ENCODE data around the gene OR8H1. TPM values are rescaled to one million over a fixed set of nuclear protein-coding genes. Genes with fewer than 3 reads are reported as not detected.

OR8H1 gene
- total and polyA plus RNA-seq, 2 experiments from 2014 or later = not detected

GRCh38 chr11:56331861-56332491 is 39.9 kb upstream of the OR8H1 start:
- no peaks in the 10 kb centered on the region for H3K9me2 ChIP-seq (replicated peaks; ENCODE audit: insufficient read depth)

GRCh38 chr11:56314844-56315243 is 22.8 kb upstream of the OR8H1 start, which contains the start of gene OR8K3:
Gene OR8K3 (plus strand): TSS chr11:56315144. CDS start chr11:56318307, 3,163 bp downstream.
- no peaks in the 10 kb centered on the region for H3K9me2 ChIP-seq (replicated peaks; ENCODE audit: insufficient read depth)
- no peaks in the 10 kb centered on the region for H3K79me2 ChIP-seq
- H3K9me3 ChIP-seq (ENCODE audit: low read depth) = no peaks in the 10 kb centered on the region
- H3K36me3 ChIP-seq (replicated peaks; ENCODE audit: insufficient read depth, low read depth) = no peaks in the 10 kb centered on the region
- TF ChIP-seq EZH2phosphoT487 (IDR thresholded peaks at IDR 0.05; ENCODE audit: low read depth, severe bottlenecking, unreplicated experiment) (no peak), CTCF (IDR thresholded peaks at IDR 0.05; ENCODE audit: poor library complexity) (no peak)
- no peaks in the 10 kb centered on the region for H3K27me3 ChIP-seq
- H3K4me2 ChIP-seq = no peak within 1 kb of the TSS
- H3K27ac ChIP-seq = no peak within 1 kb of the TSS
- H3K4me3 ChIP-seq = no peak within 1 kb of the TSS
- no peak within 1 kb of the TSS for H2AFZ ChIP-seq
- H4K20me1 ChIP-seq (ENCODE audit: insufficient read depth, poor library complexity, severe bottlenecking) = no peaks in the 10 kb centered on the region
- H3K4me1 ChIP-seq (ENCODE audit: insufficient read depth) = no peaks in the 10 kb centered on the region
- DNase-seq (ENCODE audit: low spot score) = no peak

More at GRCh38 chr11:56331861-56332491, 39.9 kb upstream of the OR8H1 start:
- Histone ChIP-seq H4K20me1 (ENCODE audit: insufficient read depth, poor library complexity, severe bottlenecking) (no peaks in the 10 kb centered on the region), H3K36me3 (replicated peaks; ENCODE audit: insufficient read depth, low read depth) (no peaks in the 10 kb centered on the region), H3K9me3 (ENCODE audit: low read depth) (no peaks in the 10 kb centered on the region), H3K79me2 (no peaks in the 10 kb centered on the region), H3K4me3 (no peak overlapping the region), H3K4me2 (no peak overlapping the region), H3K27me3 (no peaks in the 10 kb centered on the region), H3K27ac (no peak overlapping the region), H3K4me1 (ENCODE audit: insufficient read depth) (no peaks in the 10 kb centered on the region), H2AFZ (no peak overlapping the region)
- no peak for DNase-seq (ENCODE audit: low spot score)
- WGBS (ENCODE audit: low lambda C conversion rate, missing lambda C conversion rate) = 96% methylated on average over 20 of the region's 34 CpGs
- TF ChIP-seq CTCF (IDR thresholded peaks at IDR 0.05; ENCODE audit: poor library complexity) (no peak), EZH2phosphoT487 (IDR thresholded peaks at IDR 0.05; ENCODE audit: low read depth, severe bottlenecking, unreplicated experiment) (no peak), EZH2 (IDR thresholded peaks at IDR 0.05; ENCODE audit: borderline replicate concordance) (no peak)

GRCh38 chr11:56307836-56308235 is 15.8 kb upstream of the OR8H1 start:
- H3K27me3 ChIP-seq = no peaks in the 10 kb centered on the region
- no peak overlapping the region for H3K27ac ChIP-seq
- no peak overlapping the region for H3K4me3 ChIP-seq
- no peaks in the 10 kb centered on the region for H4K20me1 ChIP-seq (ENCODE audit: insufficient read depth, poor library complexity, severe bottlenecking)
- H2AFZ ChIP-seq = no peak overlapping the region
- 91% methylated on average over 3 of the region's 3 CpGs for WGBS (ENCODE audit: low lambda C conversion rate, missing lambda C conversion rate)
- no peaks in the 10 kb centered on the region for H3K36me3 ChIP-seq (replicated peaks; ENCODE audit: insufficient read depth, low read depth)
- H3K9me3 ChIP-seq (ENCODE audit: low read depth) = no peaks in the 10 kb centered on the region
- H3K79me2 ChIP-seq = no peaks in the 10 kb centered on the region
- TF ChIP-seq CTCF (IDR thresholded peaks at IDR 0.05; ENCODE audit: poor library complexity) (no peak), EZH2phosphoT487 (IDR thresholded peaks at IDR 0.05; ENCODE audit: low read depth, severe bottlenecking, unreplicated experiment) (no peak), EZH2 (IDR thresholded peaks at IDR 0.05; ENCODE audit: borderline replicate concordance) (no peak)
- DNase-seq (ENCODE audit: low spot score) = no peak
- H3K4me1 ChIP-seq (ENCODE audit: insufficient read depth) = no peaks in the 10 kb centered on the region
- H3K9me2 ChIP-seq (replicated peaks; ENCODE audit: insufficient read depth) = no peaks in the 10 kb centered on the region
- H3K4me2 ChIP-seq = no peak overlapping the region
